ENCODE data around the gene PHLPP1.

GRCh38 chr18:62730941-62731340 is 15.6 kb downstream of the PHLPP1 start:
- TF ChIP-seq CTCF (IDR thresholded peaks at IDR 0.05 in 2 of 3, conservative IDR thresholded peaks at IDR 0.05 in 1 of 3; ENCODE audit: insufficient read depth in 2 of 3, low read depth in 1 of 3, low read length in 3 of 3): no peak
- TF ChIP-seq TCF3 (CRISPR knock-in tag; IDR thresholded peaks at IDR 0.05): no peak
- no peak for TF ChIP-seq HIVEP1 (CRISPR knock-in tag; IDR thresholded peaks at IDR 0.05)
- no peak for TF ChIP-seq FOXO4 (CRISPR knock-in tag; IDR thresholded peaks at IDR 0.05)
- TF ChIP-seq HDGF (IDR thresholded peaks at IDR 0.05): no peak
- TF ChIP-seq NFRKB (IDR thresholded peaks at IDR 0.05; ENCODE audit: low read depth): no peak
- TF ChIP-seq YY1 (IDR thresholded peaks at IDR 0.05; ENCODE audit: borderline replicate concordance in 1 of 3, control insufficient read depth in 1 of 3, extremely low read depth in 1 of 3, insufficient read depth in 3 of 3, insufficient read length in 1 of 3, insufficient replicate concordance in 2 of 3, low read depth in 1 of 3, low read length in 2 of 3): no peak
- TF ChIP-seq ZNF586 (CRISPR knock-in tag; conservative IDR thresholded peaks at IDR 0.05): no peak
- TF ChIP-seq ZC3H11A (IDR thresholded peaks at IDR 0.05; ENCODE audit: low read depth, low read length): no peak
- no peak for TF ChIP-seq HMG20B (CRISPR knock-in tag; IDR thresholded peaks at IDR 0.05)
- no peak for TF ChIP-seq ZBTB1 (CRISPR knock-in tag; IDR thresholded peaks at IDR 0.05; ENCODE audit: borderline replicate concordance, low read depth)
- no peak for TF ChIP-seq ZNF232 (CRISPR knock-in tag; IDR thresholded peaks at IDR 0.05)
- no peak for TF ChIP-seq ZNF398 (CRISPR knock-in tag; IDR thresholded peaks at IDR 0.05)
